HuH-7.5 (cell line): ENCODE measurements around the gene KRTAP10-4.
"Not testable (repeated sequence)": the region's sequence is repeated elsewhere in the genome, so short reads cannot be mapped to it uniquely, and the experiment has no call there.

Experiments
- DNase-seq: peaks from one replicate; pipeline ENCODE4 v3.0.0; 2011; ENCODE audit warnings: low spot score

Gene KRTAP10-4

GRCh38 chr21:44534688-44535087 is 38.8 kb upstream of the KRTAP10-4 start:
- no peak for DNase-seq

GRCh38 chr21:44535963-44536362 is 37.6 kb upstream of the KRTAP10-4 start:
- DNase-seq = no peak

- DNase-seq = no peak
Measured at GRCh38 chr21:44537930-44538911, 35.3 kb upstream of the KRTAP10-4 start.

- no peak for DNase-seq
Measured at GRCh38 chr21:44539046-44539445, 34.5 kb upstream of the KRTAP10-4 start.

- DNase-seq = no peak
Measured at GRCh38 chr21:44539991-44540666, 33.4 kb upstream of the KRTAP10-4 start, which contains the start of gene KRTAP10-1. KRTAP10-1 (minus strand) TSS chr21:44540195; CDS start chr21:44540150, 45 bp downstream.

- DNase-seq = no peak
Measured at GRCh38 chr21:44540741-44541288, 32.7 kb upstream of the KRTAP10-4 start.

GRCh38 chr21:44542716-44543115 is 30.8 kb upstream of the KRTAP10-4 start:
- no peak for DNase-seq

- no peak for DNase-seq
Measured at GRCh38 chr21:44544566-44544965, 29.0 kb upstream of the KRTAP10-4 start.

- no peak for DNase-seq
Measured at GRCh38 chr21:44547656-44548331, 25.7 kb upstream of the KRTAP10-4 start.

GRCh38 chr21:44548381-44548780 is 25.1 kb upstream of the KRTAP10-4 start:
- DNase-seq = no peak

GRCh38 chr21:44548922-44549321 is 24.6 kb upstream of the KRTAP10-4 start:
- no peak for DNase-seq

GRCh38 chr21:44549525-44550211 is 23.9 kb upstream of the KRTAP10-4 start:
- no peak for DNase-seq

- not testable (repeated sequence) for DNase-seq
Measured at GRCh38 chr21:44550285-44550684, 23.2 kb upstream of the KRTAP10-4 start.

- no peak for DNase-seq
Measured at GRCh38 chr21:44550807-44551206, 22.7 kb upstream of the KRTAP10-4 start.

GRCh38 chr21:44551340-44551961 is 22.1 kb upstream of the KRTAP10-4 start, which contains the start of gene KRTAP10-2:
KRTAP10-2 (minus strand) TSS chr21:44551505; CDS start chr21:44551458, 47 bp downstream.
- no peak for DNase-seq

- DNase-seq = no peak
Measured at GRCh38 chr21:44552136-44552535, 21.4 kb upstream of the KRTAP10-4 start.

GRCh38 chr21:44552681-44553080 is 20.8 kb upstream of the KRTAP10-4 start:
- DNase-seq = no peak

- DNase-seq = no peak
Measured at GRCh38 chr21:44555200-44555875, 18.2 kb upstream of the KRTAP10-4 start.

GRCh38 chr21:44556879-44557278 is 16.6 kb upstream of the KRTAP10-4 start:
- no peak for DNase-seq
